ENCODE measurements around the gene STK25.

Gene STK25

GRCh38 chr2:241535871-241536655 lies 27.7 kb upstream of the STK25 start:
- Histone ChIP-seq H3K36me3 (ENCODE audit: control insufficient read depth, insufficient read depth, low read length) (no peaks in the 10 kb centered on the region), H3K4me1 (peaks cover 3% of the 10 kb centered on the region), H3K9ac (no peak overlapping the region), H3K27me3 (ENCODE audit: control insufficient read depth, insufficient read depth, low read length) (no peaks in the 10 kb centered on the region), H3K9me3 (ENCODE audit: control insufficient read depth, low read length) (no peaks in the 10 kb centered on the region), H3K4me2 (ENCODE audit: low read length) (no peak overlapping the region), H3K4me3 (ENCODE audit: low read depth, low read length) (no peak overlapping the region), H2AFZ (no peak overlapping the region), H3K79me2 (no peaks in the 10 kb centered on the region), H3K27ac (no peak overlapping the region)
- TF ChIP-seq, protein P1, sequence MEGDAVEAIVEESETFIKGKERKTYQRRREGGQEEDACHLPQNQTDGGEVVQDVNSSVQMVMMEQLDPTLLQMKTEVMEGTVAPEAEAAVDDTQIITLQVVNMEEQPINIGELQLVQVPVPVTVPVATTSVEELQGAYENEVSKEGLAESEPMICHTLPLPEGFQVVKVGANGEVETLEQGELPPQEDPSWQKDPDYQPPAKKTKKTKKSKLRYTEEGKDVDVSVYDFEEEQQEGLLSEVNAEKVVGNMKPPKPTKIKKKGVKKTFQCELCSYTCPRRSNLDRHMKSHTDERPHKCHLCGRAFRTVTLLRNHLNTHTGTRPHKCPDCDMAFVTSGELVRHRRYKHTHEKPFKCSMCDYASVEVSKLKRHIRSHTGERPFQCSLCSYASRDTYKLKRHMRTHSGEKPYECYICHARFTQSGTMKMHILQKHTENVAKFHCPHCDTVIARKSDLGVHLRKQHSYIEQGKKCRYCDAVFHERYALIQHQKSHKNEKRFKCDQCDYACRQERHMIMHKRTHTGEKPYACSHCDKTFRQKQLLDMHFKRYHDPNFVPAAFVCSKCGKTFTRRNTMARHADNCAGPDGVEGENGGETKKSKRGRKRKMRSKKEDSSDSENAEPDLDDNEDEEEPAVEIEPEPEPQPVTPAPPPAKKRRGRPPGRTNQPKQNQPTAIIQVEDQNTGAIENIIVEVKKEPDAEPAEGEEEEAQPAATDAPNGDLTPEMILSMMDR (IDR thresholded peaks at IDR 0.05) = no peak

GRCh38 chr2:241534701-241535375 lies 26.5 kb upstream of the STK25 start:
- Histone ChIP-seq H3K4me3 (ENCODE audit: low read depth, low read length) (no peak overlapping the region), H3K36me3 (ENCODE audit: control insufficient read depth, insufficient read depth, low read length) (no peaks in the 10 kb centered on the region), H3K9me3 (ENCODE audit: control insufficient read depth, low read length) (no peaks in the 10 kb centered on the region), H3K27me3 (ENCODE audit: control insufficient read depth, insufficient read depth, low read length) (no peaks in the 10 kb centered on the region), H2AFZ (no peak overlapping the region), H3K79me2 (no peaks in the 10 kb centered on the region), H3K9ac (no peak overlapping the region), H3K4me1 (no peaks in the 10 kb centered on the region), H3K4me2 (ENCODE audit: low read length) (no peak overlapping the region), H3K27ac (no peak overlapping the region)
- TF ChIP-seq, protein P1 (IDR thresholded peaks at IDR 0.05) = no peak

GRCh38 chr2:241534293-241534692 lies 25.9 kb upstream of the STK25 start:
- H3K27ac ChIP-seq = no peak overlapping the region
- H2AFZ ChIP-seq = no peak overlapping the region
- no peak overlapping the region for H3K4me2 ChIP-seq (ENCODE audit: low read length)
- H3K36me3 ChIP-seq (ENCODE audit: control insufficient read depth, insufficient read depth, low read length) = no peaks in the 10 kb centered on the region
- H3K79me2 ChIP-seq = no peaks in the 10 kb centered on the region
- H3K27me3 ChIP-seq (ENCODE audit: control insufficient read depth, insufficient read depth, low read length) = no peaks in the 10 kb centered on the region
- H3K9me3 ChIP-seq (ENCODE audit: control insufficient read depth, low read length) = no peaks in the 10 kb centered on the region
- H3K4me1 ChIP-seq = no peaks in the 10 kb centered on the region
- no peak overlapping the region for H3K9ac ChIP-seq
- no peak overlapping the region for H3K4me3 ChIP-seq (ENCODE audit: low read depth, low read length)
- TF ChIP-seq, protein P1 (IDR thresholded peaks at IDR 0.05) = no peak

- H3K9ac ChIP-seq = no peak overlapping the region
- no peak overlapping the region for H3K4me3 ChIP-seq (ENCODE audit: low read depth, low read length)
- no peak overlapping the region for H3K27ac ChIP-seq
- no peaks in the 10 kb centered on the region for H3K79me2 ChIP-seq
- H3K4me1 ChIP-seq = no peaks in the 10 kb centered on the region
- H3K27me3 ChIP-seq (ENCODE audit: control insufficient read depth, insufficient read depth, low read length) = no peaks in the 10 kb centered on the region
- no peaks in the 10 kb centered on the region for H3K9me3 ChIP-seq (ENCODE audit: control insufficient read depth, low read length)
- TF ChIP-seq, protein P1 (IDR thresholded peaks at IDR 0.05) = no peak
- H3K36me3 ChIP-seq (ENCODE audit: control insufficient read depth, insufficient read depth, low read length) = no peaks in the 10 kb centered on the region
- no peak overlapping the region for H3K4me2 ChIP-seq (ENCODE audit: low read length)
- no peak overlapping the region for H2AFZ ChIP-seq
These were observed 24.6 kb upstream of the STK25 start for GRCh38 chr2:241532733-241533601.

Data from parathyroid adenoma (tissue), 2 donors.